Stimulated activated CD4-positive, alpha-beta T cell treated with anti-CD3 and anti-CD28 coated beads, Interleukin-15, amount 100 ng/mL, for 48 hours (primary cell): ENCODE data around the gene IRS2.
"Not testable (repeated sequence)": the region's sequence is repeated elsewhere in the genome, so short reads cannot be mapped to it uniquely, and the experiment has no call there.

Experiments
- DNase-seq, 2 donors: peaks; one replicate each; pipeline ENCODE4 v3.0.0-alpha.2; 2020; ENCODE audit warnings: low read depth in 2 of 2

The IRS2 gene

DNA sequence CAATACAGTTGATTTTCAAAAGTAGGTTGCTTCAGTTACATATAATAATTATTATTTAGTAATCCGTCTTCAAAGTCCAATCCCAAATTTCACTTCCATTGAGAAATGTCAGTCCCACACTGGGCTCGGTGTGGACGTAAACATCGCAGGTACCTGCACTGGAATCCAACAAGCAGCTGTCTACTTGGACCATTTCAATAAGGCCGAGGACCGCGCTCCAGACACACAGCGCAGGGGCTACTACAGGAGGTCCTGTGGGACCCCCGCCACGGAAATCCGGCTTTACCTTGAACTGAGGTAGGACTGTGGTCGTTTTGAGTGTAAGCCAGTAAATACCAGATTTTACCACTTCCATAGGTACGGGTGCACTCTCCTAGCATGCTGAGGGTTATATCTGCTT is 30.8 kb downstream of the IRS2 start:
- DNase-seq: no peak

DNA sequence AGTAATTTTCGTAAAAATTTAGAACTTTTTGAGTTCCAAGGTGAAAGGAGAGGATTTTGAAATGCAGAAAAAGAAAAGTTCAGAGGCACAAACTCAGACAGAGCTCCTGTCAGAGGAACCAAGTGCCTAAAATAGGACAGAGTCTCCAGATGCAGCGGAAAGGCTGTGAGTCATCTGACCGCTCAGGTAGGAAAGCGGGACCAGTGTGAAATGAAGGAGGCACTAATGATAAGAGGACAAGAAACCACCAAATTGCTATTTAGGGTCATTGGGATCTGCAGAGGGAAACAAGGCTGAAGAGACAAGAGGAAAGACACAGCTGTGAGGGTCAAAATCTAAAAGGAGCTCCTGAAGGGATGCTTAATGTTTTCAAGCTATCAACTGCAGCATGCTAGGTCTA is 34.9 kb downstream of the IRS2 start:
- no peak for DNase-seq

- no peak for DNase-seq
Observed at GRCh38 chr13:109750221-109750775, 36.1 kb downstream of the IRS2 start.

DNA sequence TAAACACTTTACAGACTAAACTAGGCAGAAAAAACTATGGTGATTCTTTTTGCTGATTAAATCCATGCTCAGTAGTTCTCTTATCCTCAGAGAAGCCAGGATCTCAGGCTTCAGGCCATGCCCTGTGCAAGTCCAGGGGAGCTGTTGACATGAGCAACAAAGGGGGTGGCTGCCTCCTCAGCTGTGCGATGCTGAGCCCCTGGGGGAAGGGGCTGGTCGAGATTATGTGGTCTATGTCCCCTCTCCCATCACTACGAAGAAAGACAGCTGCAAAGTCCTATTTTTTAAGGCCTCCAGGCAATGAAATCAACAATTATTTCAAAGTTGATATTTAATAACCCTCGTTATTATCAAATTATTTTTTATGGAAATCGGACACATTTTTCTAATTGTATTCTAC is 37.0 kb downstream of the IRS2 start:
- DNase-seq: no peak

DNA sequence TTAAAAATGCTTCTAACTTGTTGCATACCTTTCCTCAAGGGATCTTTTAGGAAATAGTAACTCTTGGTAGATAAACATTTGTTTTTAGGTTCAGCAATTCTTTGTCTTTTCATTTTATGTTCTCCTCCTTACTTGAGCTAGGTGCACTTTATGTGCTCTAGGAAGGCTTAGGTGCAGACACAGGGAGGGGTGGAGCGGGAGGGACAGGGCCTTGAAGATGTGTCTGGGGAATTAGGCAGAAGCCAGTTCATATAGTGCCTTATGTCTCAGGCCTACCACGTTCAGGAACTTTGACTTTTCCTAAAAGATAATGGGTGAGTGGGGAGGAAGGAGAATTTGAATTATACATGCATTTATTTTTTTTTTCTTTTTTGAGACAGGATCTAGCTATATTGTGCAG is 37.7 kb downstream of the IRS2 start:
- DNase-seq: no peak

DNA sequence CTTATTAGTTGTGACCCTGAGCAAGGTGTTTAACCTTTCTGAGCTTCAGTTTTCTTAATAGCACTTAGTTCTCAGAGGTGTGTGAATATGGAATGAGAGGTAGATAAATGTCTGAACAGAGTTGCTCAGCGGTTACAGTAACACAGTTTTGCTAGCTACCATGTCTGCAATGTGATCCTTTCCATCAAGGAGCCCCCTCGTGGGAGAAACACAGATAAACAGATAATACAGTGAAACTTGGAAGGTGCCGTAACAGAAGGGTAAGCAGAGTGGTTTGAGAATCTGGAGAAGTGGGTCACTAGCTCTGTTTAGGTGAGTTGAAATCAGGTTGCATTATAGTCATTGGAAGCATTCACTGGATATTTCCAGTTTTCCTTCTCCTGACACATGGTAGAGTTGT is 38.9 kb downstream of the IRS2 start:
- no peak for DNase-seq

DNA sequence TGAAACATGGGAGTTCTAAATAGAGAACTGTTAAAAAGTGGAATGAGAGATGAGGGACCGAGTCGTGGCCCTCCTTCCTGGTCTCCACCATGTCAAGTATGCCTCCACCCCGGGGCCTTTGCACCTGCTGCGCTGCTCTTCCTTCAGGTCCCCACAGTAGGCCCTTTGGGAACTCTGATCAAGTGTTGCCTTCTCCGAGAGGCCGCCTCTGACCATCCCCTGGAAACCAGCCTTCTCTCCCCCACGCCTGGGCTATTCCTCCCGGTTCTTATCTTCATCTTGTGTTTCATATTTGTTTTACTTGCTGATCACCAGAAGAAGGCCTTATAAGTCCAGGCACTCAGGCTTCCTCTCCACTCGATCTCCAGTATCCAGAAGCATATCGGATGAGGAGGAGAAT is 40.0 kb downstream of the IRS2 start:
- DNase-seq: no peak

- no peak for DNase-seq
Observed at GRCh38 chr13:109745702-109746101, 40.7 kb downstream of the IRS2 start.

DNA sequence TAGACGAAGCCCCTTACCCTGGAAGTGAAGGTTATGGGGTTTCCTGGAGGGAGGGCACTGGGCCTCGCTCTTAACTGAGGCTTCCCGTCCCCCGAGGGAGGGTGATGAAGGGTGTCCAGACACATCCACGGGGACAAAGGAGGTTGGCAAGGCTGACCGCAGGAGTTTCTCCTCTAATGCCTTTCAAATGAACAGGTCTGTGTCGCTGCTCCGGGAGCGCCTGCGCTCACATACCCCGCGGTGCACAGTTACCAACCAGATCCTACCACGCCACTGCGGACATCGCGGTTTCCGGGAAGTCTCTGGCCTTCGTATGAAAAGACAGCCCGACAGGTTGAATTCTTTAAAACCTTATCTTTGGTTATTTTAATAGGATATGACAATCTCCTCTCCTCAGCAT is 41.3 kb downstream of the IRS2 start:
- DNase-seq: no peak

DNA sequence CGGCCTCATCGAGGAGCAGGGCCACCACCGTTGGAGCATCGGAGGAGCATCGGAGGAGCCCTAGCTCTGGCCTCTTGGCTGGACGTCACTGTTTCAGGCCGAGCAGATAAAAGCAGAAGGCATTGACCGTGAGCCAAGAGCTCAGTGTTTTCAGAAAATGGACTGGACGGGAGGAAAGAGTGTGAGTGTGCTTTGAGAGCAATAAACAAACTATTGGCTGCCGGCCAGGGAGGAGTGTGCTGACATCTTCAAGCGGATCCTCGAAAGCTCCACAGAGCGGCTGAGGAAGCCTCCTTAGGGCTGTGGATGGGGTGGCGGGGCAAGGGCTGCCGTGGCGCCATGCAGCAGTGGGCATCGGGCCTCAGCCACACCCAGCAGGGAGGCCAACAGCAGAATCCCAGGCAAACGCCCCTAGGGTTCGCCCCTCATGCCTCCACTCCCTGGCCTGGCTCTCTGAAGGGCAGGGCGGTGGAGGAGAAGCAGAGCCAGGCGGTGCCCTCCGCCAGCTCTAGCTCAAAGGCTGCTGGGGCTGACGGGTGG is 41.8 kb downstream of the IRS2 start:
- DNase-seq: no peak

- no peak for DNase-seq
Observed at GRCh38 chr13:109743706-109744453, 42.5 kb downstream of the IRS2 start.

DNA sequence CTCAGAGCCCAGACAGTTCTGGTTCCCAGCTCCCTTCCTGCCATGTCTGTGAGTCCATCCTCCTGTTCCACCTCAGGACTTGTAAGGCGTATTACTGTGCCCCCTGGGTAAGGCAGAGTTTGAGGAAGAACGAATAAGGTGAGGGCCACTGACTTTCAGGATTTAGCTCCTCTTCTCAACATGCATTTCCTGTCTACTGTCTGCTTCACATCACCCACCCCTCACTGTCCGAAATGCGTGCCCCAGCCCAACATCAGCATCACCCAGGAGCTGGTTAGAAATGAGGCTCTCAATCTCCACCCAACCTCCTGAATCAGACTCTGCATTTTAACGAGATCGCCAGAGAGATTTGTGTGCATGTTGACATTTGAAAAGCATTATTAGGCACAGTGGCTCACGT is 44.4 kb downstream of the IRS2 start:
- DNase-seq: no peak

- DNase-seq: no peak
Observed at GRCh38 chr13:109740721-109741120, 45.7 kb downstream of the IRS2 start.

DNA sequence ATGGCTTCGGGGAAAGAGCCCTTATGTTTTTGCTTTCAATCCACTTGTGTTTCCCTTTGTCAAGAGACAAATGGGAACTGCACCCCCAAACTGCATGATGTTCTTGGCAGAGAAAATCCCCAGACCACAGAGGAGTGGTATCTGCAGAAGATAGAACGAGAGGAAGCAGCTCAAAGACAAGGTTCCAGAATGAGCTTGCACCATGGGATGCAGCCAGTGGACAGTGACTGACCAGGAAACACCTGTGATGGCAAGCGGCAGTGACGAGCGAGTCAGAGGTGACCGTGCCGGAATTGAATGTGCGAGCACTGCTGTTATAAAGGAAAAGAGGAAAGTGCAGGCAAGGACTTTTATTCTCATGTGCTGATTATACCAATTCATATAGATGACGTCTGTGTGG is 46.3 kb downstream of the IRS2 start:
- DNase-seq: no peak

DNA sequence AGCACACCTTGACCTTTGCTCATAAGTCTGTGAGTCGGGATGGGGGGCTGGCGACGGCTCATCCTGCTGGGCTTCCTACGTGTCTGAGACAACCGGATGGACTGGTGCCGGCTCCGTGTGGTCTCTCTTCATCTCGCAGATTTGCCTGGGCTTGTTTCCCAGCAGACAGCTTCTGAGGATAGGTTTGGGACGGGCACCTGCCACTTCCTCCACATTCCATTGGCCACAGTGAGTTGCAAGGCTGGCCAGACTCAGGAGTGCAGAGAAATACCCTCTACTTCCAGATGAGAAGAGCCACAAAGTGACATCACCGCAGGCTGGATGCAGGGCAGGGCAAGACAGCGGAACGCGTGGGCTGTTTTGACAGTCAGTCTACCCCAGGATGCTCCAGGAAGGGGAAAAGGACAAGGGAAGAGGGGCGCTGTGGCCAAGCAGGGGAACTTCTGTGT is 48.1 kb downstream of the IRS2 start:
- DNase-seq: no peak

DNA sequence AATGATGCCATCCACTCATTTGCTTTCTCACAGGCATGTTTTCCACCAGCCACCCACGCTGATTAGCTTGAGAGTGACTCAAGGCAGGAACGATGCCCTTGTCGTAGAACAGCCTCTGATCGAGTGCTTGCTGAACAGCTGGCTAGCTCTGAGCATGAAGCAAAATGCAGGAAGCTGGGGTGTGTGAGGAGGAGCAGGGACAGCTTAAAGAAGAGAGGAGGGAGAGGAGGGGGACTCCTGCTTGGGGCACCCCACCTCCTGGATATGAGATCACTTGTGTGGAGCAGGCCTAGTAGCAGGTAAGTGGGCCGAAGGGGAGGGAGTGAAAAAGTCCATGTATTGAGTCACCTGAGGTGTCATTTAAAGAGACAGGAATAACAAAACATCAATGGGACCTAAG is 48.8 kb downstream of the IRS2 start:
- peak in 1 of 2 donors; percentile 35 for DNase-seq

DNA sequence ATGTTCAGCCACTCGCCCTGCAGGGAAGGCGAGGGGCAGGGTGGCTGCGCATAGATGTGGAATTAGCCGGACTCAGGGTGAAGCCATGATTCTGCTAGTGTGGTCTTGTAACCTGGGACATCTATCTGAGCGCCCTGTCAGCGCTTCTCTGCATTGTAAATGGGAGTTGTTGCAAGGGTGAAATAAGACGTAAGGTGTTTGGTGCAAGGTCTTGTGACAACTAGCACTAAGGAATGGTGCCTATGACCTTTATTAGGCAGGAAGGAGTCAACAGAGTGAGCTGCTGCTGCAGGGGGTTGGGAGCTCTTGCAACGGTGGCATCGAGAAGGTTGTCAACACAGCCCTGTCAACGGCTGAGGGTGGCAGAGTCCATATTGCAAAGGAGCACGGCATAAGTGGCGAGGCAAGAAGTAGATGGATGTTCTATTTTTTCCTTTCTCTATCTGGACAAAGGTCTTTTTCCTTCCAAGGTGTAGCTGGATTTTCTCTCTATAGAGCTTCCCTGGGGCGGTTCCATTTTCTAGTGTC is 49.3 kb downstream of the IRS2 start:
- no peak for DNase-seq

DNA sequence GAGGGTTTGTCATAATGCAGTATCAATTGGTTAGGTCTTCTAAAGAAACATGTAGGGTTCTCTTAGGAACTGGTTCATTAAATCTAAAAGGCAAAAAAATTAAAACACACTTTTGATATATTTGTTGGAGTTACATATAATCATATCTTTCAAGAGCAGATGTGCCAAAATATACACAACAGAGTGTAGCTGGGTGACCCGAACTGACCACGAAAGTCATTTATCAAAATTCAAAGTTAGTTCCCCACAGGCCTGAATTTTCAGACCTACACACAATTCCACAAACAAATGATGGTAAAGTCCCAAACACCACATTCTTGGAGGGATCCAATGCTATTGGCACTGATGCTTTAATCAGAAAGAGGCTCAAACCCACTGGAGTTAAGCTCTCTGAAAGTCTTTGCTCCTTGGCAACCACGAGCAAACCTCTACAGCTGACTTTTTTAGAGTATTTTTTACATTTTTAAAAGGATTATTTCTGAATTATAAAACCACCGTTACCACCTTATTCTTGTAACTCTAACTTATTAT is 50.9 kb downstream of the IRS2 start:
- no peak for DNase-seq

DNA sequence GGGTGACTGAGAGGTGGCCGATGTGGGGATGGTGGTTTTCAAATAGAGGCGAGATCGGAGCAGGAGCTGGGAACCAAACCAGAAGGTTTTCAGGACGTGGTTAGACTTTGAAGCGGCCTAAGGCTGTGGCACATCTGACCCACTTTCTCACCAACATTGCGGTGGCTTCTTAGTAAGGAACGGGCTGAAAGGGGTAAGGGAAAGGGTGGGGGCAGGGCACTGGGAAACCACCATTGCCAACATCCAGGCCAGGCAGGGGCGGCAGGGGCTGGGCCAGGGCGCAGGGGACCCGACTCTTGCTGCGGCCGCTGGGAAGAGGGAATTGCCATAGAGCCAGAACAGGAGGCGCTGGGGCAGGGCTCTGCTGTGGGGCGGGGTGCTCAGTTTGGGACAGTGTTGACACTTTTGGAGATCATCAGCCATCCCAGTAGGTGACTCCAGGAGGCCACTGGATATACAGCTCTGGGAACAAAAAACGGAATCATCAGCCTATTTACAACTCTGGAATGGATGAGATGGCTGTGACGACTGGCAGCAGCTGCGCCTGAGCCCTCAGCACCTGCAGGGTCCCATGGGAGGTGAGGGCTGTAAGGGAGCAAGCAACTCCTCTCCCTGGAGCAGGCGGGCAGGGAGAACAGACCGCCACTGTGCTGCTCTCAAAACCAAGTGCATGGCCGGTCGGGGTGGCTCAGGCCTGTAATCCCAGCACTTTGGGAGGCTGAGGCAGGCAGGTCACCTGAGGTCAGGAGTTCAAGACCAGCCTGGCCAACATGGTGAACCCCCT is 52.2 kb downstream of the IRS2 start:
- DNase-seq: no peak

DNA sequence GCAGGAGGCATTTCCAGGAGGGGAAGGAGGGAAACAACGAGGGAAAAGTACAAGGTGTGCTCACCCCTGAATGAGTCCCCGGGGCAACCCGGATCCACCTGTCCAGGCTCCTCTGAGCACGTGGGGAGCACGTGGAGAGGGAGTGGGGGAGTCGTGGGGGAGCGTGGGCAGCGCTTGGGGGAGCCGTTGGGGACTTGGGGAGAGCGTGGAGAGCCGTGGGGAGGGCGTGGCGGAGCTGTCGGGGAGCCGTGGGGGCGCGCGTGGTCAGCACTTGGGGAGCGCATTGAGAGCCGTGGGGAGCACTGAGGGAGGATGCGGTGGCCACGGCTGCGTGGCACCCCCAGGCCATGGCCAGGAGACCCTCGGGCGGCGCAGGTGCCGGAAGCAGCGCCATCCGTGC is 52.8 kb downstream of the IRS2 start:
- no peak for DNase-seq

DNA sequence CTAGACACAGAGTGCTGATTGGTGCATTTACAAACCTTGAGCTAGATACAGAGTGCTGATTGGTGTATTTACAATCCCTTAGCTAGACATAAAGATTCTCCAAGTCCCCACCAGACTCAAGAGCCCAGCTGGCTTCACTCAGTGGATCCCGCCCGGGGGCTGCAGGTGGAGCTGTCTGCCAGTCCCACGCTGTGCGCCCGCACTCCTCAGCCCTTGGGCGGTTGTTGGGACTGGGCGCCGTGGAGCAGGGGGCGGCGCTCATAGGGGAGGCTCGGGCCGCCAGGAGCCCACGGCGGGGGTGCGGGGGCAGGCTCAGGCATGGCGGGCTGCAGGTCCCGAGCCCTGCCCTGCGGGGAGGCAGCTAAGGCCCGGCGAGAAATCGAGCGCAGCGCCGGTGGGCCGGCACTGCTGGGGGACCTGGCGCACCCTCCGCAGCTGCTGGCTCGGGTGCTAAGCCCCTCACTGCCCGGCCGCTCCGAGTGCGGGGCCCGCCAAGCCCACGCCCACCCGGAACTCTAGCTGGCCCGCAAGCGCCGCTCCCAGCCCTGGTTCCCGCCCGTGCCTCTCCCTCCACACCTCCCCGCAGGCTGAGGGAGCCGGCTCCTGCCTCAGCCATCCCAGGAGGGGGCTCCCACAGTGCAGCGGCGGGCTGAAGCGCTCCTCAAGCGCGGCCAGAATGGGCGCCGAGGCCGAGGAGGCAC is 53.8 kb downstream of the IRS2 start:
- not testable (repeated sequence) for DNase-seq
